Measurements from ENCODE around the gene TMEM8B.

GRCh38 chr9:35835766-35836165, 6.7 kb downstream of the TMEM8B start:
- TF ChIP-seq CTCF (IDR thresholded peaks at IDR 0.05; ENCODE audit: low read length) (no peak), EZH2 (IDR thresholded peaks at IDR 0.05; ENCODE audit: borderline replicate concordance, low read length) (no peak)
